BLaER1 treated with 17β-estradiol and CSF1 and Interleukin-3, amounts not matched to agents 10 nM and 100 nM (cell line): Measurements from ENCODE around the gene PPP1R8.
A peak's percentile ranks its signal among the peaks of the same experiment; 100 is the strongest.
"Not testable (repeated sequence)": the region's sequence is repeated elsewhere in the genome, so short reads cannot be mapped to it uniquely, and the experiment has no call there.

Experiments
- H3K27ac ChIP-seq, 11 experiments: shearing (Covaris generic); formaldehyde crosslinking; 2 replicates each; pipeline ENCODE4 v1.8.1; 2022
- H3K27me3 ChIP-seq, 11 experiments: shearing (Covaris generic); formaldehyde crosslinking; 2 replicates each; pipeline ENCODE4 v1.8.1; 2022
- H3K36me3 ChIP-seq, 11 experiments: shearing (Covaris generic); formaldehyde crosslinking; 2 replicates each; pipeline ENCODE4 v1.8.1; 2022
- H3K4me1 ChIP-seq, 10 experiments: shearing (Covaris generic); formaldehyde crosslinking; 2 replicates each; pipeline ENCODE4 v1.8.1; 2022
- H3K4me2 ChIP-seq, 11 experiments: shearing (Covaris generic); formaldehyde crosslinking; 2 replicates each; pipeline ENCODE4 v1.8.1; 2022
- H3K4me3 ChIP-seq, 10 experiments: shearing (Covaris generic); formaldehyde crosslinking; 2 replicates each; pipeline ENCODE4 v1.8.1; 2022
- H3K9ac ChIP-seq, 11 experiments: shearing (Covaris generic); formaldehyde crosslinking; 2 replicates each; pipeline ENCODE4 v1.8.1; 2022
- H3K9me3 ChIP-seq, 11 experiments: shearing (Covaris generic); formaldehyde crosslinking; replicated peaks in 1 of 11; 2 replicates each; pipeline ENCODE4 v1.8.1; 2022
- H4K20me1 ChIP-seq, 11 experiments: shearing (Covaris generic); formaldehyde crosslinking; 2 replicates each; pipeline ENCODE4 v1.8.1; 2022
- Cebpa-rat ChIP-seq, 11 experiments: shearing (Covaris generic); IDR thresholded peaks; 2 replicates each; pipeline ENCODE4 v1.8.1; 2022

Gene PPP1R8

DNA sequence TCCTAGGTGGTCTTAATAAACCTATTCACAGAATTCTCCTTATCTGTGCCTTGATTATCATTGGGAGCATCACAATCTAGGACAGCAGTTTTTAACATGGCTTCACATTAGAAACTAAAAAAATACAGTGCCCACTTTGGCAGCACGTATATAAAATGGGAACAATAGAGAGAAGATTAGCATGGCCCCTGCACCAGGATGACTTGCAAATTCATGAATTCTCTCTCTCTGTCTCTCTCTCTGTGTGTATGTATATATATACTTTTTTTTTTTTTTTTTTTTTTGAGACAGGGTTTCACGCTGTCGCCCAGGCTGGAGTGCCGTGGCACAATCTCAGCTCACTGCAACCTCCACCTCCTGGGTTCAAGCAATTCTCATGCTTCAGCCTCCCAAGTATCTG lies 6.2 kb upstream of the PPP1R8 start:
- no peaks in the 10 kb centered on the region for H3K9me3 ChIP-seq
- peaks cover 29 to 78% (median 48%) of the 10 kb centered on the region in 11 experiments for H3K36me3 ChIP-seq
- peaks cover 0 to 23% (median 0%) of the 10 kb centered on the region in 11 experiments; a peak in 4 of 22 replicates for H4K20me1 ChIP-seq
- H3K27ac ChIP-seq = no peak overlapping the region
- no peaks in the 10 kb centered on the region for H3K27me3 ChIP-seq
- TF ChIP-seq Cebpa-rat (IDR thresholded peaks at IDR 0.05) = no peak
- H3K4me3 ChIP-seq = no peak overlapping the region
- no peak overlapping the region for H3K4me2 ChIP-seq
- peaks cover 0 to under 1% (median 0%) of the 10 kb centered on the region in 10 experiments; a peak in 1 of 20 replicates for H3K4me1 ChIP-seq
- no peak overlapping the region for H3K9ac ChIP-seq

- Histone ChIP-seq H3K36me3 (peaks cover 22 to 50% (median 30%) of the 10 kb centered on the region in 11 experiments), H4K20me1 (peaks cover under 1 to 35% (median 10%) of the 10 kb centered on the region in 11 experiments; a peak in 15 of 22 replicates), H3K9ac (peak overlapping the region; percentile 94 to 99 (median 97); a peak in 20 of 22 replicates), H3K27ac (peak overlapping the region in 10 of 11 experiments; percentile 91 to 98 (median 94); a peak in 18 of 22 replicates), H3K4me1 (peaks cover 17 to 32% (median 21%) of the 10 kb centered on the region in 10 experiments), H3K4me3 (peak overlapping the region in 9 of 10 experiments; percentile 79 to 96 (median 90); a peak in 17 of 20 replicates), H3K4me2 (peak overlapping the region; percentile 43 to 94 (median 76); a peak in 21 of 22 replicates)
- not testable (repeated sequence) for H3K27me3 ChIP-seq, H3K9me3 ChIP-seq
Measured at GRCh38 chr1:27829339-27829960, 1.1 kb upstream of the PPP1R8 start.

GRCh38 chr1:27831568-27832410 lies 1.2 kb downstream of the PPP1R8 start:
- no peaks in the 10 kb centered on the region for H3K27me3 ChIP-seq
- H4K20me1 ChIP-seq = peaks cover 16 to 58% (median 29%) of the 10 kb centered on the region in 11 experiments; a peak in 17 of 22 replicates
- H3K9me3 ChIP-seq = no peaks in the 10 kb centered on the region
- H3K4me2 ChIP-seq = peak overlapping the region; percentile 91 to 97 (median 93)
- peak overlapping the region; percentile 94 to 99 (median 97) for H3K9ac ChIP-seq
- H3K36me3 ChIP-seq = peaks cover 44 to 53% (median 46%) of the 10 kb centered on the region in 11 experiments
- no peak for TF ChIP-seq Cebpa-rat (IDR thresholded peaks at IDR 0.05)
- peaks cover 17 to 32% (median 21%) of the 10 kb centered on the region in 10 experiments for H3K4me1 ChIP-seq
- peak overlapping the region in 10 of 11 experiments; percentile 91 to 98 (median 95); a peak in 20 of 22 replicates for H3K27ac ChIP-seq
- H3K4me3 ChIP-seq = peak overlapping the region; percentile 79 to 96 (median 90)

DNA sequence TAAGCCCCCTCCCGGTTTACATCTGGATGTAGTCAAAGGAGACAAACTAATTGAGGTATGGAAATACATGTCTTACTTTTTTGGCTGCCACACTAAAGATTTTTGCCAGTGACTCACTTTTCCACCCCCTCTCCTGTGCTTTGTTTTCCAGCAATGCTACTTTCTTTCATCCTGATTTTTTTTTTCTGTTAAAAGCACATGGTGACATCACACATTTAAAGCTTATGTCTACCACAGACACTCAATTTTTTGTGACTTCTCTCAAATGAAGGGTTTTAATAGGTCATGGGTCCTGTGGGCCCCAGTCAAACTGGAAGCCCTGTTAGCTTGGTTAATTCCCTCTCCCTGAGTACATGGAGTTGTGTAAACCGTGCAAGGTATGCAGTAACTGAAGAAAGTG lies 2.2 kb downstream of the PPP1R8 start:
- Histone ChIP-seq H3K4me3 (no peak overlapping the region; a peak in 1 of 20 replicates), H3K27ac (no peak overlapping the region), H3K36me3 (peaks cover 44 to 57% (median 55%) of the 10 kb centered on the region in 11 experiments), H4K20me1 (peaks cover 17 to 68% (median 37%) of the 10 kb centered on the region in 11 experiments; a peak in 17 of 22 replicates), H3K9ac (peak overlapping the region in 3 of 11 experiments; percentile 94 to 98 (median 98); a peak in 3 of 22 replicates), H3K27me3 (no peaks in the 10 kb centered on the region), H3K4me2 (peak overlapping the region; percentile 91 to 97 (median 93); a peak in 19 of 22 replicates), H3K9me3 (no peaks in the 10 kb centered on the region), H3K4me1 (peaks cover 17 to 32% (median 21%) of the 10 kb centered on the region in 10 experiments)
- no peak for TF ChIP-seq Cebpa-rat (IDR thresholded peaks at IDR 0.05)

- H3K27ac ChIP-seq = no peak overlapping the region
- H3K4me1 ChIP-seq = peaks cover 17 to 32% (median 21%) of the 10 kb centered on the region in 10 experiments
- H4K20me1 ChIP-seq = peaks cover 20 to 75% (median 42%) of the 10 kb centered on the region in 11 experiments; a peak in 18 of 22 replicates
Measured at GRCh38 chr1:27833470-27833869, 2.9 kb downstream of the PPP1R8 start.

DNA sequence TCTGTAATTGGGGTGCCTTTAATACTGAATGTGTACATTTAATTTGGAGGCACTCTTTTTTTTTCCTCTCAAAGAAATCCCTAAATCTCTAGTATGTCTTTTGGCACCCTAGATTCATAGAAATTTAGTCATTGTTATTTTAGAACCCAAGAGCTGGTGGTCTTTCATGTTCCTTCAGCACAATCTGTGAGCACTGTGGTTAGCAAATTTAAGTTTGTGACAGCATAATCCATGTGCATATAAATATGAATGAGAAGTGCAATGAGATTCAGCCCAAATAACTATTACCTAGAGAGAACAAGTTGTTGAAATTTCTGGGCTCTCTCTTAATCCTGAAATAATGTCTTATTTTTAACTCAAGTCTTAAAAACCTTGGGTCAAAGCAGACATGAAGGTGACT lies 4.5 kb downstream of the PPP1R8 start:
- Histone ChIP-seq H3K27ac (no peak overlapping the region), H3K9me3 (no peaks in the 10 kb centered on the region), H3K36me3 (peaks cover 66 to 80% (median 78%) of the 10 kb centered on the region in 11 experiments), H3K27me3 (no peaks in the 10 kb centered on the region), H3K4me2 (no peak overlapping the region), H3K4me1 (peaks cover 16 to 25% (median 17%) of the 10 kb centered on the region in 10 experiments), H4K20me1 (peaks cover 26 to 91% (median 55%) of the 10 kb centered on the region in 11 experiments; a peak in 20 of 22 replicates), H3K4me3 (no peak overlapping the region), H3K9ac (peak overlapping the region in 5 of 11 experiments; percentile 3 to 49 (median 20); a peak in 4 of 22 replicates)
- TF ChIP-seq Cebpa-rat (IDR thresholded peaks at IDR 0.05) = no peak

More at GRCh38 chr1:27833470-27833869, 2.9 kb downstream of the PPP1R8 start:
- H3K4me3 ChIP-seq = no peak overlapping the region
- H3K27me3 ChIP-seq = no peaks in the 10 kb centered on the region
- H3K4me2 ChIP-seq = no peak overlapping the region
- no peaks in the 10 kb centered on the region for H3K9me3 ChIP-seq
- TF ChIP-seq Cebpa-rat (IDR thresholded peaks at IDR 0.05) = no peak
- peaks cover 50 to 64% (median 62%) of the 10 kb centered on the region in 11 experiments for H3K36me3 ChIP-seq
- no peak overlapping the region; a peak in 1 of 22 replicates for H3K9ac ChIP-seq

DNA sequence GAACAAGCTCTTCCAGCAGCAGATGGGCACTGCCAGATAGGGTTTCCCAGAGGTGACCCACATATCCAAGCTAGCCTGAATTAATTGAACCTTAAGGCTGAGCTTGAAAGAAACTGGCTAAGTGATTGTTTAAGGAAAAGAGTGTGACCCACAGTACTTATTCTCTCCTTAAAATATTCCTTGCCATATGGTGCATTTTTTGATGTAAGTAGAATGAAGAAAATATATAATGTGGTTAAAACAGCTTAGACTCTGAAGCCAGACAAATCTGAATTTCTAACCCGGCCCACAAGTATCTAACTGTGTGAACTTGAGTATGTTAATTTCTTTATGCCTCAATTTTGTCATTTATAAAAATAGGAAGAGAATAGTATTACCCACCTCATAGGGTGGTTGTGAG lies 4.9 kb downstream of the PPP1R8 start:
- no peak for TF ChIP-seq Cebpa-rat (IDR thresholded peaks at IDR 0.05)
- peaks cover 30 to 96% (median 59%) of the 10 kb centered on the region in 11 experiments; a peak in 20 of 22 replicates for H4K20me1 ChIP-seq
- H3K9me3 ChIP-seq = no peaks in the 10 kb centered on the region
- H3K36me3 ChIP-seq = peaks cover 71 to 84% (median 82%) of the 10 kb centered on the region in 11 experiments
- H3K4me2 ChIP-seq = no peak overlapping the region
- H3K4me3 ChIP-seq = no peak overlapping the region
- no peaks in the 10 kb centered on the region for H3K27me3 ChIP-seq
- H3K4me1 ChIP-seq = peaks cover 15 to 25% (median 17%) of the 10 kb centered on the region in 10 experiments
- H3K27ac ChIP-seq = no peak overlapping the region
- H3K9ac ChIP-seq = peak overlapping the region in 4 of 11 experiments; percentile 3 to 49 (median 20); a peak in 4 of 22 replicates

- Histone ChIP-seq H3K36me3 (peaks cover 69 to 70% (median 70%) of the 10 kb centered on the region in 11 experiments), H3K4me2 (no peak overlapping the region)
Measured at GRCh38 chr1:27849951-27850350, 19.4 kb downstream of the PPP1R8 start.

More at GRCh38 chr1:27849951-27850350, 19.4 kb downstream of the PPP1R8 start:
- H3K27me3 ChIP-seq = no peaks in the 10 kb centered on the region
- H3K27ac ChIP-seq = no peak overlapping the region
- no peak overlapping the region for H3K9ac ChIP-seq
- H3K4me1 ChIP-seq = no peaks in the 10 kb centered on the region
- no peak for TF ChIP-seq Cebpa-rat (IDR thresholded peaks at IDR 0.05)
- peaks cover 0 to 15% (median 9%) of the 10 kb centered on the region in 11 experiments; a peak in 15 of 22 replicates for H3K9me3 ChIP-seq
- H4K20me1 ChIP-seq = peaks cover 0 to 13% (median 0%) of the 10 kb centered on the region in 11 experiments; a peak in 2 of 22 replicates
- H3K4me3 ChIP-seq = no peak overlapping the region
